Bronchus fibroblast of lung (primary cell): ENCODE data around the gene NSMCE4A. TPM values are rescaled to one million over a fixed set of nuclear protein-coding genes. Genes with fewer than 3 reads are reported as not detected.

Experiments
- total RNA-seq: library from RNA; depleted of rRNA; stranded (reverse); fragments of >200 nt; gene quantifications from 2 replicates; pipeline ENCODE4 v1.2.3, GENCODE V29; 2015

Gene NSMCE4A, protein sequence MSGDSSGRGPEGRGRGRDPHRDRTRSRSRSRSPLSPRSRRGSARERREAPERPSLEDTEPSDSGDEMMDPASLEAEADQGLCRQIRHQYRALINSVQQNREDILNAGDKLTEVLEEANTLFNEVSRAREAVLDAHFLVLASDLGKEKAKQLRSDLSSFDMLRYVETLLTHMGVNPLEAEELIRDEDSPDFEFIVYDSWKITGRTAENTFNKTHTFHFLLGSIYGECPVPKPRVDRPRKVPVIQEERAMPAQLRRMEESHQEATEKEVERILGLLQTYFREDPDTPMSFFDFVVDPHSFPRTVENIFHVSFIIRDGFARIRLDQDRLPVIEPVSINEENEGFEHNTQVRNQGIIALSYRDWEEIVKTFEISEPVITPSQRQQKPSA
- total RNA-seq, result 55.7 and 64.7 TPM in 2 replicates

DNA sequence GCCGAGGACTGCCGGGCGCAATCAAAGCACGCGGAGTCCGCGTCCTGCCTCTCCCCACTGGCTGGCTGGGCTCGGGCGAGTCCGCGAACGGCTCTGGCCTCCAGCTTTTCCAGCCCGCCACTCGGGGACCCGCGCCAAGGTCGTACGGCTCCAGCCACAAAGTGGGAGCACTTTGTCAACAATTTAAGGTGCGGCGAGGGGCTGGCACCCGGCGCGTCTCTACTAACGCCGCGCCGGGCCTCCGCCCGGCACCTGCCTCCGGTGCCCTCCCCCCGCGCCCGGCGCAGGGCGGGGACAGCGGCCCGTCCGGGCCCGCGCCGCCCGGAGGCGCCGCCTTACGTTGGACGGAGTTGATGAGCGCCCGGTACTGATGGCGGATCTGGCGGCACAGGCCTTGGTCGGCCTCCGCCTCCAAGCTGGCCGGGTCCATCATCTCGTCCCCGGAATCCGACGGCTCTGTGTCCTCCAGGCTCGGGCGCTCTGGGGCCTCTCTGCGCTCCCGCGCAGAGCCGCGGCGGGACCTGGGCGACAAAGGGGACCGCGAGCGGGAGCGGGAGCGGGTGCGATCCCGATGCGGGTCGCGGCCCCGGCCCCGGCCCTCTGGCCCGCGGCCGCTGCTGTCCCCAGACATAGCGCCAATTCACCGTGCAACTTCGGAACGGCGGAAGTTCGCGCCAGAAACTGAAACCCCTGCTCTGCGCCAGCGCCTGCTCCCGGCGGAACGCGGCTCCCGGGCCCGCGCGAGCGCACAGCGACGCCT lies at the start of gene NSMCE4A:
NSMCE4A (minus strand) TSS at position 683 of the 760 bp plus-strand sequence; CDS start at position 631, 52 bp downstream.

DNA sequence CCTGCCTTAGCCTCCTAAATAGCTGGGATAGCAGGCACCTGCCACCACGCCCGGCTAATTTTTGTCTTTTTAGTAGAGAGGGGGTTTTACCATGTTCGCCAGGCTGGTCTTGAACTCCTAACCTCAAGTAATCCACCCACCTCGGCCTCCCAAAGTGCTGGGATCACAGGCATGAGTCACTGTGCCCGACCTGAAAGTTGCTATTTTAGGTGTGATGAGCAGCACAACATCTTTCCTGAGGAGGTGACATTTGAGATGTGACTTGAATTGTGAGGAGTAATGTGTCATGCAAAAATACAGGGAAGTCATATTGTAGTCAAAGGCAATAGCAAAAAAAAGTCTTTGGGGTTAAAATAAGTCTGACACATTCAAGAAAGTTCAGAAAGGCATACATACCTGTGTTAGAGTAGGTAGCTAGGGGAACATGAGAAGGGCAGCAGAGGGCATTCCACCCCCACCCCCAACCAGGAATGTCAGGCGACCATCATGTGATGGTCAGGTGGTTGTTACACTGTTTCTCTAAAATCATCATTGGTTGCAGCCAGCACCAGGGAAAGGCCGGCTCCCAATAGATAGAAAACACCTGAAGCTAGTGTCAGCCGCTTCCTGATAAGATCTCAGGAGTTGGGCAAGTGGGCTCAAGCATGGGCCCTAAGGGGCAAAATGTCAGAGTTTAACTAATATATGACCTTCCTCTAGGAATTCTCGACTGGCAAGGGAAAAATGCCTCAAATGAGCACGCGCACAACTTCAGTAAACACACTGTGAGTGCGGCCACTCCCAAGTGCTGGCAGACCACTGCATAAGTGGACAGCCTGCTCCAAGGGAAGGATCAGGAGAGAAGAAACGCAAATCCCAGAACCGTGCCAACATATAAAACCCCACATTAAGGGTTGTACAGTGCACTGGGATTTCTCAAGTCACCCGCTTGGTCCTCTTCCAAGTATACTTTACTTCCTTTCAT lies 13.6 kb upstream of the NSMCE4A start, which contains the start of gene TACC2:
TACC2 (plus strand) TSS at position 803 of the 964 bp plus-strand sequence. CDS start 32,819 bp downstream, outside the sequence.

DNA sequence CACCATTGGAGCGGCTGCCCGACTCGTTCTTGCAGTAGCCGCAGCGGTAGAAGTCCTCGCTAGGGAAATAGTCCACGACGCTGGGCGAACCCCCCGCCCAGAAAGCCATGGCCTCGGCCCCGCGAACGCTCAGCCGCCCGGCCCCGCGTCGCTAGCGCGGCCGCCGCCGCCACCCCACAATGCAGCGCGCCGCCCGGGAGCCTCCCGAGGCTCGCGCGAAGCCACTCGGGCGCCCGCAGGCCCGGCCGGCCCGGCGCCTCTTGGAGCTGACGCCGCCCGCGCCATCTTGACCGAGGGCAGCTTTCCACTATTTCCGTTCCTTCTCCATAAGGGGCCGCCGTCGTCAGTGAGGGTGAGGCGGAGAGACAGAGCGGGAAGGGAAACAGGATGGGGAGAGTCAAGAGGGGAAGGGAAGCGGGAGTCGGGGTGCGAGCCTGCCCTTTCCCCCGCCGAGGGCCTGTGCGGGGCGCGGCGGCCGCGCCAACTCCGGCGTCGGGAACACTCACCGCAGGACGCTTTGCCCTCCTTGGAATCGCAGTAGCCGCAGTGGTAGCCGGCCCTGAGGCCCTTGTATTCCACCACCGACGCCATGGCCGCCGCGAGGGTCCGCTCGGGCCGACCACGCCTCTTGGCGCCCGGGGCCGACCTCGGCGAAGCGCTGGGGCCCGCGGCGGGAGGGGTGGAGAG lies 47.0 kb downstream of the NSMCE4A start, which contains the start of gene ATE1:
ATE1 (minus strand) TSS at position 191 of the 687 bp plus-strand sequence; CDS start at position 109, 82 bp downstream.

Other genes starting within 250 kb of the NSMCE4A start
- gene ATE1, start 47.2 kb downstream of the NSMCE4A start, total RNA-seq, result 9.2 and 9.6 TPM in 2 replicates
- 7.3 and 10.8 TPM in 2 replicates for gene TACC2, start 13.9 kb upstream of the NSMCE4A start, total RNA-seq